ENCODE data around the gene GTF3C5.

The GTF3C5 gene

GRCh38 chr9:133094842-133095393 is 64.1 kb downstream of the GTF3C5 start:
- no peak for DNase-seq

- DNase-seq: no peak
Observed at GRCh38 chr9:133098104-133098754, 67.4 kb downstream of the GTF3C5 start.

- DNase-seq: no peak
Observed at GRCh38 chr9:133098871-133099270, 68.1 kb downstream of the GTF3C5 start.

GRCh38 chr9:133099726-133100505 is 69.1 kb downstream of the GTF3C5 start:
- DNase-seq: no peak

GRCh38 chr9:133100506-133101355 is 69.9 kb downstream of the GTF3C5 start:
- no peak for DNase-seq

GRCh38 chr9:133101356-133102189 is 70.8 kb downstream of the GTF3C5 start:
- DNase-seq: no peak

- no peak for DNase-seq
Observed at GRCh38 chr9:133102190-133103021, 71.6 kb downstream of the GTF3C5 start.

- DNase-seq: no peak
Observed at GRCh38 chr9:133103183-133103986, 72.6 kb downstream of the GTF3C5 start.

GRCh38 chr9:133103987-133104505 is 73.2 kb downstream of the GTF3C5 start:
- no peak for DNase-seq

- DNase-seq: no peak
Observed at GRCh38 chr9:133104718-133105460, 74.1 kb downstream of the GTF3C5 start.

GRCh38 chr9:133105461-133105770 is 74.6 kb downstream of the GTF3C5 start:
- no peak for DNase-seq

- no peak for DNase-seq
Observed at GRCh38 chr9:133106511-133107244, 75.9 kb downstream of the GTF3C5 start.

GRCh38 chr9:133107245-133107722 is 76.5 kb downstream of the GTF3C5 start:
- DNase-seq: no peak

Measured in DMS 273 treated with DMSO at 0.1 percent for 48 hours (cell line).